ENCODE measurements around the gene NEK10. TPM values are rescaled to one million over a fixed set of nuclear protein-coding genes. Genes with fewer than 3 reads are reported as not detected.

Gene NEK10
- total and polyA plus RNA-seq, 2 donors from 2014 or later = 1.0 to 4.1 TPM

DNA sequence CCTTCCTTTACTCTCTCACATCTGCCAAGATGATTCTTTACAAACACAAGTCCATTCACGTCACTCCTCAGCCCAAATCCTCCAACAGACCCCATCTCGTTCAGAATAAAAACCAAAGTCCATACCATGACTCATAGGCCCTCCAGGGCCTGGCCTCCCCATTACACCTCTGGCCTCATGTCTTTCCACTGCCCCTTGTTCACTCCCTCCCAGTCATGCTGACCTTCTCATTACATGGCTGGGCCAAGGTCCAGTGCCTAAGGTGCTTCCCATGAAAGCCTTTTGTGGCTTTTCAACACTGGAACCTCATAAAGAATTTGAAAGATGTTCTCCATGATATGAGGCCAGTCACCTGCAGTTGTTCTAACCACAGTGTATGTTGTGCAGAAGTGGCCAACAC is 44.5 kb downstream of the NEK10 start:
- H3K4me3 ChIP-seq (ENCODE audit: low read length in 3 of 3) = no peak overlapping the region
- H3K27ac ChIP-seq (ENCODE audit: low read depth in 2 of 2, low read length in 2 of 2) = no peak overlapping the region
- H3K4me1 ChIP-seq (ENCODE audit: control insufficient read depth in 2 of 3, insufficient read depth in 2 of 3, low read depth in 1 of 3, low read length in 3 of 3) = no peaks in the 10 kb centered on the region
- intact Hi-C loops (cut with DNase I) = no loop called here
- H3K36me3 ChIP-seq (ENCODE audit: control insufficient read depth in 2 of 3, insufficient read depth in 3 of 3, low read length in 3 of 3) = no peaks in the 10 kb centered on the region
- no peaks in the 10 kb centered on the region for H3K27me3 ChIP-seq (ENCODE audit: control insufficient read depth, insufficient read depth, low read length)
- TF ChIP-seq, protein P1, sequence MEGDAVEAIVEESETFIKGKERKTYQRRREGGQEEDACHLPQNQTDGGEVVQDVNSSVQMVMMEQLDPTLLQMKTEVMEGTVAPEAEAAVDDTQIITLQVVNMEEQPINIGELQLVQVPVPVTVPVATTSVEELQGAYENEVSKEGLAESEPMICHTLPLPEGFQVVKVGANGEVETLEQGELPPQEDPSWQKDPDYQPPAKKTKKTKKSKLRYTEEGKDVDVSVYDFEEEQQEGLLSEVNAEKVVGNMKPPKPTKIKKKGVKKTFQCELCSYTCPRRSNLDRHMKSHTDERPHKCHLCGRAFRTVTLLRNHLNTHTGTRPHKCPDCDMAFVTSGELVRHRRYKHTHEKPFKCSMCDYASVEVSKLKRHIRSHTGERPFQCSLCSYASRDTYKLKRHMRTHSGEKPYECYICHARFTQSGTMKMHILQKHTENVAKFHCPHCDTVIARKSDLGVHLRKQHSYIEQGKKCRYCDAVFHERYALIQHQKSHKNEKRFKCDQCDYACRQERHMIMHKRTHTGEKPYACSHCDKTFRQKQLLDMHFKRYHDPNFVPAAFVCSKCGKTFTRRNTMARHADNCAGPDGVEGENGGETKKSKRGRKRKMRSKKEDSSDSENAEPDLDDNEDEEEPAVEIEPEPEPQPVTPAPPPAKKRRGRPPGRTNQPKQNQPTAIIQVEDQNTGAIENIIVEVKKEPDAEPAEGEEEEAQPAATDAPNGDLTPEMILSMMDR (IDR thresholded peaks at IDR 0.05; ENCODE audit: borderline replicate concordance, extremely low read depth, insufficient read depth) = no peak
- no peak for FAIRE-seq
- DNase-seq = no peak
- H3K9me3 ChIP-seq (ENCODE audit: control insufficient read depth in 2 of 3, insufficient read depth in 1 of 3, low read length in 3 of 3) = no peaks in the 10 kb centered on the region
- H3K9ac ChIP-seq (ENCODE audit: low read length in 3 of 3) = no peak overlapping the region

DNA sequence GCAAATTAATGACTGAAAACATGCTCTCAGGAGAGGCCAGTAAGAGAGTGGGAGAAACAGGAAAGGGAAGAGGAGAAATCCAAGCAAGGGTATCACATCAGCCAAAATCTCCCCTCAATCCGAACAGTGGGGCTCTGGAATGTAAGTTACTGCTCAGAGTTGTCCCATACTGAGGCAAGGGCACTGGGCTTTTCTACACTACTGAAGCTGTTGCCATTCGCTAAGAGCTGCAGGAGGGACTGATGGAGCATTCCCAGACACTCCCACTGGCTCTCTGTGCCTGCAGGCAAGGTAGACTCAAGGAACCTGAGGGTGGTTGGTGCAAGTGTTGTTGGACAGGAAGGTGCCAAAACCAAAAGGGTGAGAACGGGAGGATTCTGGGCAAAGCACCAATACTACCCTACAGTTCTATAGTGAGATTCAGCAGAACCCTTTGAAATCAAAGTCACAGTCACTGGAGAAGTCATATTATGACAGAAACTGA is 46.1 kb downstream of the NEK10 start:
- intact Hi-C loops (cut with DNase I) = no loop called here
- Histone ChIP-seq H3K27ac (ENCODE audit: low read depth in 2 of 2, low read length in 2 of 2) (no peak overlapping the region), H3K27me3 (ENCODE audit: control insufficient read depth, insufficient read depth, low read length) (no peaks in the 10 kb centered on the region), H3K9ac (ENCODE audit: low read length in 3 of 3) (no peak overlapping the region), H3K9me3 (ENCODE audit: control insufficient read depth in 2 of 3, insufficient read depth in 1 of 3, low read length in 3 of 3) (no peaks in the 10 kb centered on the region), H3K4me1 (ENCODE audit: control insufficient read depth in 2 of 3, insufficient read depth in 2 of 3, low read depth in 1 of 3, low read length in 3 of 3) (no peaks in the 10 kb centered on the region), H3K4me3 (ENCODE audit: low read length in 3 of 3) (no peak overlapping the region), H3K36me3 (ENCODE audit: control insufficient read depth in 2 of 3, insufficient read depth in 3 of 3, low read length in 3 of 3) (no peaks in the 10 kb centered on the region)
- no peak for DNase-seq
- TF ChIP-seq, protein P1 (IDR thresholded peaks at IDR 0.05; ENCODE audit: borderline replicate concordance, extremely low read depth, insufficient read depth) = no peak
- FAIRE-seq = no peak

DNA sequence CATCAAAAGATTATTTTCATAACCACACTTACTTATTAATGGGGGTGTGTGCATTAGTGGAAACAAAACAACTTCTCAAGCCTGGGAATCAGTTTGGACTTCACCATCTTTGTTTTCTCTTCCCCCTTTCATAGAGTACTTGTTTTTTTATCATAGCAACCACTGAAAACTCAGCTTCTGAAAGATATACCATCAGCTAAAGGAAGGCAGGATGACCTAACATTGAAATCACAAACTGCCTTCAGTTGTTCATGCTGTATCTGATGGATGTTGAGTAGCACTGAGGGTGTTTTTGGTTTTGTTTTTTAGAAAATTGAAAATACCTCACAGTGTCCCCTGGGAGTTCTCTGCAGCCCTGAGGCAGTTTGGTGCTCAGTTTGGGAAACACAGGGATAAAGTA is 46.5 kb downstream of the NEK10 start:
- no peaks in the 10 kb centered on the region for H3K4me1 ChIP-seq (ENCODE audit: control insufficient read depth in 2 of 3, insufficient read depth in 2 of 3, low read depth in 1 of 3, low read length in 3 of 3)
- DNase-seq = no peak
- no peak for FAIRE-seq
- no peaks in the 10 kb centered on the region for H3K9me3 ChIP-seq (ENCODE audit: control insufficient read depth in 2 of 3, insufficient read depth in 1 of 3, low read length in 3 of 3)
- H3K4me3 ChIP-seq (ENCODE audit: low read length in 3 of 3) = no peak overlapping the region
- no peak overlapping the region for H3K9ac ChIP-seq (ENCODE audit: low read length in 3 of 3)
- intact Hi-C loops (cut with DNase I) = no loop called here
- TF ChIP-seq, protein P1 (IDR thresholded peaks at IDR 0.05; ENCODE audit: borderline replicate concordance, extremely low read depth, insufficient read depth) = no peak
- H3K27ac ChIP-seq (ENCODE audit: low read depth in 2 of 2, low read length in 2 of 2) = no peak overlapping the region
- H3K27me3 ChIP-seq (ENCODE audit: control insufficient read depth, insufficient read depth, low read length) = no peaks in the 10 kb centered on the region
- H3K36me3 ChIP-seq (ENCODE audit: control insufficient read depth in 2 of 3, insufficient read depth in 3 of 3, low read length in 3 of 3) = no peaks in the 10 kb centered on the region
